ENCODE results near the gene OR10G8.

Gene OR10G8

DNA sequence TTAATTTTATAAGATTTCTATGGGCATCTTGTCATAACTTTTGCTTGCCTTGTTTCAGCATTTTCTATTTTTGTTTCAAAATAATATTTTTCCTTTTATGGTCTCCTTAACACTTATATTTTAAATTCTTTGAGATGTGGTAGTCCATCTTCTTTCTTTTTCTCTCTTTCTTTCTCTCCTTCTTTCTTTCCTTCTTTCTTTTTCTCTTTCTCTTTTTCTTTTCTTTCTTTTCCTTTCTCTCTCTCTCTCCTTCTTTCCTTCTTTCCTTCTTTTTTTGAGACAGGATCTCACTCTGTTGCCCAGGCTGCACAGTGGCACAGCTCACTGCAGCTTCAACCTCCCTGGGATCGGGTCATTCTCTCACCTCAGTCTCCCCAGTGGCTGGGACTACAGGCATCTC lies 50.7 kb downstream of the OR10G8 start:
- TF ChIP-seq, protein P1, sequence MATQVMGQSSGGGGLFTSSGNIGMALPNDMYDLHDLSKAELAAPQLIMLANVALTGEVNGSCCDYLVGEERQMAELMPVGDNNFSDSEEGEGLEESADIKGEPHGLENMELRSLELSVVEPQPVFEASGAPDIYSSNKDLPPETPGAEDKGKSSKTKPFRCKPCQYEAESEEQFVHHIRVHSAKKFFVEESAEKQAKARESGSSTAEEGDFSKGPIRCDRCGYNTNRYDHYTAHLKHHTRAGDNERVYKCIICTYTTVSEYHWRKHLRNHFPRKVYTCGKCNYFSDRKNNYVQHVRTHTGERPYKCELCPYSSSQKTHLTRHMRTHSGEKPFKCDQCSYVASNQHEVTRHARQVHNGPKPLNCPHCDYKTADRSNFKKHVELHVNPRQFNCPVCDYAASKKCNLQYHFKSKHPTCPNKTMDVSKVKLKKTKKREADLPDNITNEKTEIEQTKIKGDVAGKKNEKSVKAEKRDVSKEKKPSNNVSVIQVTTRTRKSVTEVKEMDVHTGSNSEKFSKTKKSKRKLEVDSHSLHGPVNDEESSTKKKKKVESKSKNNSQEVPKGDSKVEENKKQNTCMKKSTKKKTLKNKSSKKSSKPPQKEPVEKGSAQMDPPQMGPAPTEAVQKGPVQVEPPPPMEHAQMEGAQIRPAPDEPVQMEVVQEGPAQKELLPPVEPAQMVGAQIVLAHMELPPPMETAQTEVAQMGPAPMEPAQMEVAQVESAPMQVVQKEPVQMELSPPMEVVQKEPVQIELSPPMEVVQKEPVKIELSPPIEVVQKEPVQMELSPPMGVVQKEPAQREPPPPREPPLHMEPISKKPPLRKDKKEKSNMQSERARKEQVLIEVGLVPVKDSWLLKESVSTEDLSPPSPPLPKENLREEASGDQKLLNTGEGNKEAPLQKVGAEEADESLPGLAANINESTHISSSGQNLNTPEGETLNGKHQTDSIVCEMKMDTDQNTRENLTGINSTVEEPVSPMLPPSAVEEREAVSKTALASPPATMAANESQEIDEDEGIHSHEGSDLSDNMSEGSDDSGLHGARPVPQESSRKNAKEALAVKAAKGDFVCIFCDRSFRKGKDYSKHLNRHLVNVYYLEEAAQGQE (IDR thresholded peaks at IDR 0.05; ENCODE audit: insufficient read depth in 1 of 2, low read depth in 2 of 2, low read length in 2 of 2) = no peak
- TF ChIP-seq POLR2AphosphoS5 (IDR thresholded peaks at IDR 0.05; ENCODE audit: low read depth, low read length) = no peak
- no peak for TF ChIP-seq SIN3A (IDR thresholded peaks at IDR 0.05; ENCODE audit: borderline replicate concordance, insufficient read depth, low read length)
- TF ChIP-seq TAF1 (IDR thresholded peaks at IDR 0.05; ENCODE audit: borderline replicate concordance, insufficient read depth, low read length) = no peak
- no peak for TF ChIP-seq FOXP2 (optimal IDR thresholded peaks at IDR 0.05; ENCODE audit: borderline replicate concordance, extremely low read depth, extremely low read length, insufficient read depth)

DNA sequence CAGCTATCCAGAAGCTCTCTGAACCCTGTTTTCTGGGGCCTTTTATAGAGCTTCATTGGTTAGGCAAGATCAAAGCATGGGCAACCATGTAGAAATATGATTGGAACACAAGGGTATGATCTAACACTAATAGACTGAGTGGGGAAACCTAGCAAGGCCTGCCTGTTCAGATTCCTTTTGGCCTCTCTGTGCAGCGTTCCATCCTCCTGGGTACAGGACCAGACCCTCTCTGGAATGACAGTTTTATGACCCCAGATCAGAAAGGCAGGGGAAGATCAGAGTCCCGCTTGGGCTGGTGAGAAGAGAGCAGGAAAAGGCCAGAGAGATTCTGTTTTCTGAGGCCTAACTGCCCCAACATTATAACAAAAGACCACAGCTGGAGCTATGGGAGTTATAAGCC lies 52.0 kb downstream of the OR10G8 start:
- TF ChIP-seq POLR2AphosphoS5 (IDR thresholded peaks at IDR 0.05; ENCODE audit: low read depth, low read length) (no peak), FOXP2 (optimal IDR thresholded peaks at IDR 0.05; ENCODE audit: borderline replicate concordance, extremely low read depth, extremely low read length, insufficient read depth) (no peak), TAF1 (IDR thresholded peaks at IDR 0.05; ENCODE audit: borderline replicate concordance, insufficient read depth, low read length) (no peak), SIN3A (IDR thresholded peaks at IDR 0.05; ENCODE audit: borderline replicate concordance, insufficient read depth, low read length) (no peak)
- TF ChIP-seq, protein P1 (IDR thresholded peaks at IDR 0.05; ENCODE audit: insufficient read depth in 1 of 2, low read depth in 2 of 2, low read length in 2 of 2) = no peak

DNA sequence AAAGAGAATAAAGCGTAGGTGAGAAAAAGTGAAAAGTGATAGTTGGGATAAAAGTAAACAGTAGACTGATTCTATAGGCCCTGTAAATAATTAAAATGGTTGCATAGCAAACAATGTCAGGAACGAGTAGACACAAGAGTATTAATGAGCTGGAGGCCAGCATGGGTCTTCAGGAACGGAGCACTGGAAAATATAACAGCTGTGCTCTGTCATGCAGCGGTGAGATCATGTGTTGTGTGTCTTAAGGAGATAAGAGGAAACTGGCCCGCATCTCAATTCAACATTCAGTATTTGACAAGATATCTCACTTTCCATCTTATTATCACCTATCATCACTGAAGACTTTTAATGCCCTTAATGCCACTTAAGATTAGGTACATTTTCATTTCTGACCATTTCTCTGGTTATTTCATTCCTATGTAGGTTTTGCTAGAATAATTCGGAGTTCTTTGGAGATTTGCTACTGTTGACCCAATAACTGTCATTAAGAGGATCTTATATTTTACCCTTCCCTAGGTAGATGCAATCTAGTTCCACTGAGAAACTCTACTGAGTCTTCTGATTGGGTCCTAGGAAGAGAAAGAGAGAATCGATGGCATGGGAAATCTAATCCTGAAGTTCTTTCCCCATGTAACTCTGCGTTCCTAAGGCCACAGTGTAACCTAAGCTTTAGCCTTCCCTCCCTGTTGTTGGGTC lies 53.2 kb downstream of the OR10G8 start:
- TF ChIP-seq SIN3A (IDR thresholded peaks at IDR 0.05; ENCODE audit: borderline replicate concordance, insufficient read depth, low read length) (no peak), TAF1 (IDR thresholded peaks at IDR 0.05; ENCODE audit: borderline replicate concordance, insufficient read depth, low read length) (no peak), POLR2AphosphoS5 (IDR thresholded peaks at IDR 0.05; ENCODE audit: low read depth, low read length) (no peak), FOXP2 (optimal IDR thresholded peaks at IDR 0.05; ENCODE audit: borderline replicate concordance, extremely low read depth, extremely low read length, insufficient read depth) (no peak)
- TF ChIP-seq, protein P1 (IDR thresholded peaks at IDR 0.05; ENCODE audit: insufficient read depth in 1 of 2, low read depth in 2 of 2, low read length in 2 of 2) = no peak
